Omental fat pad (tissue), 4 donors: ENCODE results near the gene SLC52A3. TPM values are rescaled to one million over a fixed set of nuclear protein-coding genes. Genes with fewer than 3 reads are reported as not detected.

ENCODE experiments used
- total RNA-seq, 4 donors: library from RNA; depleted of rRNA; stranded (reverse); fragments of >200 nt; gene quantifications; one replicate each; pipeline ENCODE4 v1.1.0, GENCODE V29; 2016

The SLC52A3 gene
- total RNA-seq, 4 donors from 2014 or later = 0.84 to 3.3 (median 1.8) TPM

Other genes with a start within 250 kb of the SLC52A3 start
- gene CSNK2A1, start 224.7 kb downstream of the SLC52A3 start, total RNA-seq = 10 to 100 TPM; 67.3 to 94.8 (median 84.7) TPM
- gene TCF15, start 158.2 kb downstream of the SLC52A3 start, total RNA-seq = 10 to 100 TPM in 1 of 4 donors, 1 to 10 TPM in 3; 1.2 to 13.2 (median 2.6) TPM
- 10 to 100 TPM; 43.4 to 62.4 (median 48.5) TPM for gene SRXN1, start 115.3 kb downstream of the SLC52A3 start, total RNA-seq
- gene SCRT2, start 92.7 kb downstream of the SLC52A3 start, total RNA-seq = not detected
- 1 to 10 TPM; 2.9 to 5.2 (median 3.1) TPM for gene FAM110A, start 65.2 kb upstream of the SLC52A3 start, total RNA-seq
- 10 to 100 TPM in 1 of 4 donors, 1 to 10 TPM in 2, under 1 TPM in 1; 0.44 to 27.6 (median 3.4) TPM for gene ANGPT4, start 147.8 kb upstream of the SLC52A3 start, total RNA-seq
- not detected for gene RSPO4, start 233.8 kb upstream of the SLC52A3 start, total RNA-seq